K562 (cell line): ENCODE results near the gene CNNM2. TPM values are rescaled to one million over a fixed set of nuclear protein-coding genes. Genes with fewer than 3 reads are reported as not detected.

Experiments used
- CBFA2T3 ChIP-seq: fragments of 450-650 bp; IDR thresholded peaks from 2 replicates; pipeline ENCODE4 v1.6.1; 2017
- CREM ChIP-seq: IDR thresholded peaks from 2 replicates; pipeline ENCODE4 v1.6.1; 2014; ENCODE audit warnings: antibody characterized with exemption, low read depth
- ETV5 ChIP-seq: sonication (generic); formaldehyde crosslinking; IDR thresholded peaks from 2 replicates; pipeline ENCODE4 v1.4.0; 2020; ENCODE audit warnings: low read depth, mild to moderate bottlenecking, missing genetic modification reagents
- HDAC3 ChIP-seq: fragments of 450-650 bp; IDR thresholded peaks from 2 replicates; pipeline ENCODE4 v1.6.1; 2018; ENCODE audit warnings: borderline replicate concordance, mild to moderate bottlenecking, moderate library complexity; ENCODE audit not compliant: partially characterized antibody
- MBD2 ChIP-seq: sonication (generic); IDR thresholded peaks from 2 replicates; pipeline ENCODE4 v1.6.1; 2016; ENCODE audit warnings: low read depth, borderline replicate concordance
- NUFIP1 ChIP-seq: fragments of 450-650 bp; IDR thresholded peaks from 2 replicates; pipeline ENCODE4 v1.6.1; 2018; ENCODE audit not compliant: partially characterized antibody
- PTRF ChIP-seq: fragments of 450-650 bp; IDR thresholded peaks from 2 replicates; pipeline ENCODE4 v1.6.1; 2016; ENCODE audit warnings: mild to moderate bottlenecking, missing genetic modification characterization, missing compliant biosample characterization
- RREB1 ChIP-seq: fragments of 250-450 bp; sonication (Bioruptor Pico); IDR thresholded peaks from 2 replicates; pipeline ENCODE4 v1.4.0; 2020
- SMARCA4 ChIP-seq: fragments of 450-650 bp; IDR thresholded peaks from 2 replicates; pipeline ENCODE4 v1.6.1; 2016
- SMARCE1 ChIP-seq: fragments of 450-650 bp; IDR thresholded peaks from 2 replicates; pipeline ENCODE4 v1.7.1; 2016; ENCODE audit warnings: mild to moderate bottlenecking
- SOX6 ChIP-seq: fragments of 450-650 bp; IDR thresholded peaks from 2 replicates; pipeline ENCODE4 v1.6.1; 2014; ENCODE audit warnings: mild to moderate bottlenecking
- STAT5B ChIP-seq: fragments of 250-450 bp; sonication (Bioruptor Pico); IDR thresholded peaks from 2 replicates; pipeline ENCODE4 v1.8.0; 2021; ENCODE audit warnings: mild to moderate bottlenecking, inconsistent platforms
- TRIM24 ChIP-seq, 2 experiments: fragments of 450-650 bp; IDR thresholded peaks; 2 replicates each; pipeline ENCODE4 v1.6.1; 2016
- polyA plus RNA-seq, 8 experiments: library from polyadenylated mRNA; depleted of rRNA in 4 of 8; stranded (reverse) in 5 of 8; unstranded in 3 of 8; fragments of >200 nt; fragmentation: Nextera tagmentation in 2 of 8; fragmentation: Illumina TruSeq in 1 of 8; extraction: Ambion mirVana in 2 of 8; extraction: Trizol in 1 of 8; gene quantifications; 2 replicates each; pipeline versions ENCODE4 v1.2.1 to v1.2.3, GENCODE V29; 2011 to 2014; ENCODE audit warnings: inconsistent platforms in 1 of 8, missing spikeins in 1 of 8
- total RNA-seq, 7 experiments: library from RNA; depleted of rRNA in 6 of 7; stranded (reverse); fragments of >200 nt in 6 of 7; fragmentation: Illumina TruSeq in 2 of 7; extraction: Trizol in 2 of 7; gene quantifications; 2 replicates each; pipeline versions ENCODE4 v1.2.1 to v1.2.3, GENCODE V29; 2011 to 2021; ENCODE audit warnings: low replicate concordance in 1 of 7
- TF ChIP-seq, protein P1 (sequence below), 2 experiments: fragments of 150-350 bp in 1 of 2; IDR thresholded peaks; 2 replicates each; pipeline ENCODE4 v1.6.1; 2012 to 2016; ENCODE audit warnings: low read depth in 2 of 2, low read length in 2 of 2, mild to moderate bottlenecking in 1 of 2, moderate library complexity in 1 of 2
- TF ChIP-seq, protein P2 (sequence below): fragments of 450-650 bp; IDR thresholded peaks from 2 replicates; pipeline ENCODE4 v1.6.1; 2018; ENCODE audit not compliant: partially characterized antibody

The CNNM2 gene
- total and polyA plus RNA-seq, 9 of the 15 experiments (the other 6 are each of a cell fraction or from before 2014, with no cell fraction given), result 0.21 to 5.0 (median 1.3) TPM

DNA sequence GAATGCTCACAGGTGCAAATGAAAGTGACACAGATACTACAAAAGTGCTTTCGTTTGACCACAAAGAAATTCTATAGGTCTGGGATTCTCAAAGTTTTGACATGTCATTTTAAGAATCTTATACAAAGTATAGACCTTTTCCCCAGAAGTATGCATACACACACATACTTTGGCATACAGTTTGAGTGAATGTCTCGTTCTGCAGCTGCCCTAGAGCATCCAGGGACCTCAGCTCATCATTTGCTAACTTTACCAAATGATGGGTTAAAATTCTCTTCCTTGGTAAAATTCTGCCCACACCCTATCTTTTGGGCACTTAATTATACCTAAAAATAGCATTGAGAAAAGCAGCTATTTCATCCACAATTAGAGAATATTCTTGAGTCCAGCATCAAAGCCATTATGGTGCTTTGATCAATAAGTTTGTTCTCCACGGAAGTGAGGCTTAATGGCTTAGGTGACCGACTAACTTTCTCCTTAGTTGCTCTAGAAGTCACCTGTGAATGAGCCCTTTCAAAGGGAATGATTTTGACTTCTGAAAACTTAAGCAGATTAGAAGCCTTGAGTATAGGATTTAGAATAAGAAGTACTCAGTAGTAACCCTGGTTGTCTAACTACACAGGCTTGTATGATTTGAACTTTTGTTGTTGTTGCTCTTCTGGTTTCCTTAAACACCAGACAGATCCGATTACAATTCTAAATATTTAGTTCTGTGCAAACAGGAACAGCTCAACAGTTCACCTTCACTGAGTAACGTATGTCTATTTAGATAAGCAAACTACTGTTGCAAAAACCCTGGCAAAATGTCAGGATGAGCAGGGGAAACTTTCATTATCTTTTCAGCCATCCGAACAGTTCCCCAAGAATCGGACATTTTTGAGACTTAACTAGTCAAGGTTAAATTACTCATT lies 70.6 kb downstream of the CNNM2 start (continued):
- TF ChIP-seq, protein P1, sequence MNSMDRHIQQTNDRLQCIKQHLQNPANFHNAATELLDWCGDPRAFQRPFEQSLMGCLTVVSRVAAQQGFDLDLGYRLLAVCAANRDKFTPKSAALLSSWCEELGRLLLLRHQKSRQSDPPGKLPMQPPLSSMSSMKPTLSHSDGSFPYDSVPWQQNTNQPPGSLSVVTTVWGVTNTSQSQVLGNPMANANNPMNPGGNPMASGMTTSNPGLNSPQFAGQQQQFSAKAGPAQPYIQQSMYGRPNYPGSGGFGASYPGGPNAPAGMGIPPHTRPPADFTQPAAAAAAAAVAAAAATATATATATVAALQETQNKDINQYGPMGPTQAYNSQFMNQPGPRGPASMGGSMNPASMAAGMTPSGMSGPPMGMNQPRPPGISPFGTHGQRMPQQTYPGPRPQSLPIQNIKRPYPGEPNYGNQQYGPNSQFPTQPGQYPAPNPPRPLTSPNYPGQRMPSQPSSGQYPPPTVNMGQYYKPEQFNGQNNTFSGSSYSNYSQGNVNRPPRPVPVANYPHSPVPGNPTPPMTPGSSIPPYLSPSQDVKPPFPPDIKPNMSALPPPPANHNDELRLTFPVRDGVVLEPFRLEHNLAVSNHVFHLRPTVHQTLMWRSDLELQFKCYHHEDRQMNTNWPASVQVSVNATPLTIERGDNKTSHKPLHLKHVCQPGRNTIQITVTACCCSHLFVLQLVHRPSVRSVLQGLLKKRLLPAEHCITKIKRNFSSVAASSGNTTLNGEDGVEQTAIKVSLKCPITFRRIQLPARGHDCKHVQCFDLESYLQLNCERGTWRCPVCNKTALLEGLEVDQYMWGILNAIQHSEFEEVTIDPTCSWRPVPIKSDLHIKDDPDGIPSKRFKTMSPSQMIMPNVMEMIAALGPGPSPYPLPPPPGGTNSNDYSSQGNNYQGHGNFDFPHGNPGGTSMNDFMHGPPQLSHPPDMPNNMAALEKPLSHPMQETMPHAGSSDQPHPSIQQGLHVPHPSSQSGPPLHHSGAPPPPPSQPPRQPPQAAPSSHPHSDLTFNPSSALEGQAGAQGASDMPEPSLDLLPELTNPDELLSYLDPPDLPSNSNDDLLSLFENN (IDR thresholded peaks at IDR 0.05; ENCODE audit: low read depth in 2 of 2, low read length in 2 of 2), result peak in 1 of 2 experiments; percentile 88; a peak in 2 of 4 replicates
- TF ChIP-seq CREM (peak; percentile 40; the same call in 1 of the 2 replicates), HDAC3 (peak; percentile 77), MBD2 (0 out of 2 replicates have a peak, but pooled peaks have one; percentile 38), RREB1 (CRISPR knock-in tag) (no peak), SMARCA4 (peak; percentile 94), CBFA2T3 (peak; percentile 96), TRIM24 (IDR thresholded peaks at IDR 0.05) (peak; percentile 71), ETV5 (CRISPR knock-in tag) (no peak), SOX6 (peak; percentile 91), NUFIP1 (no peak), STAT5B (CRISPR knock-in tag) (no peak), PTRF (no peak), SMARCE1 (peak; percentile 92)
- TF ChIP-seq, protein P2, sequence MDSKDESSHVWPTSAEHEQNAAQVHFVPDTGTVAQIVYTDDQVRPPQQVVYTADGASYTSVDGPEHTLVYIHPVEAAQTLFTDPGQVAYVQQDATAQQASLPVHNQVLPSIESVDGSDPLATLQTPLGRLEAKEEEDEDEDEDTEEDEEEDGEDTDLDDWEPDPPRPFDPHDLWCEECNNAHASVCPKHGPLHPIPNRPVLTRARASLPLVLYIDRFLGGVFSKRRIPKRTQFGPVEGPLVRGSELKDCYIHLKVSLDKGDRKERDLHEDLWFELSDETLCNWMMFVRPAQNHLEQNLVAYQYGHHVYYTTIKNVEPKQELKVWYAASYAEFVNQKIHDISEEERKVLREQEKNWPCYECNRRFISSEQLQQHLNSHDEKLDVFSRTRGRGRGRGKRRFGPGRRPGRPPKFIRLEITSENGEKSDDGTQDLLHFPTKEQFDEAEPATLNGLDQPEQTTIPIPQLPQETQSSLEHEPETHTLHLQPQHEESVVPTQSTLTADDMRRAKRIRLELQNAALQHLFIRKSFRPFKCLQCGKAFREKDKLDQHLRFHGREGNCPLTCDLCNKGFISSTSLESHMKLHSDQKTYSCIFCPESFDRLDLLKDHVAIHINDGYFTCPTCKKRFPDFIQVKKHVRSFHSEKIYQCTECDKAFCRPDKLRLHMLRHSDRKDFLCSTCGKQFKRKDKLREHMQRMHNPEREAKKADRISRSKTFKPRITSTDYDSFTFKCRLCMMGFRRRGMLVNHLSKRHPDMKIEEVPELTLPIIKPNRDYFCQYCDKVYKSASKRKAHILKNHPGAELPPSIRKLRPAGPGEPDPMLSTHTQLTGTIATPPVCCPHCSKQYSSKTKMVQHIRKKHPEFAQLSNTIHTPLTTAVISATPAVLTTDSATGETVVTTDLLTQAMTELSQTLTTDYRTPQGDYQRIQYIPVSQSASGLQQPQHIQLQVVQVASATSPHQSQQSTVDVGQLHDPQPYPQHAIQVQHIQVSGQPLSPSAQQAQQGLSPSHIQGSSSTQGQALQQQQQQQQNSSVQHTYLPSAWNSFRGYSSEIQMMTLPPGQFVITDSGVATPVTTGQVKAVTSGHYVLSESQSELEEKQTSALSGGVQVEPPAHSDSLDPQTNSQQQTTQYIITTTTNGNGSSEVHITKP, result no peak
